Trophoblast cell (in vitro differentiated cells and primary cell): ENCODE results near the gene TBC1D19.

Source experiments
- DNase-seq, 2 donors: peaks; one replicate each; pipeline ENCODE4 v3.0.0-alpha.2; 2016
- H2AFZ ChIP-seq: 2 replicates; pipeline ENCODE4 v1.6.1; 2013; ENCODE audit warnings: low read length, moderate library complexity, mild to moderate bottlenecking; ENCODE audit not compliant: insufficient read depth, poor library complexity
- H2AK5ac ChIP-seq: 2 replicates; pipeline ENCODE4 v1.6.1; 2013; ENCODE audit warnings: mild to moderate bottlenecking, low read length
- H2BK120ac ChIP-seq: 2 replicates; pipeline ENCODE4 v1.6.1; 2013; ENCODE audit warnings: low read length, mild to moderate bottlenecking, moderate library complexity; ENCODE audit not compliant: insufficient read depth, poor library complexity
- H2BK12ac ChIP-seq: 2 replicates; pipeline ENCODE4 v1.6.1; 2013; ENCODE audit warnings: mild to moderate bottlenecking, low read length, moderate library complexity
- H2BK5ac ChIP-seq: 2 replicates; pipeline ENCODE4 v1.6.1; 2013; ENCODE audit warnings: low read length, low read depth, moderate library complexity, mild to moderate bottlenecking; ENCODE audit not compliant: poor library complexity
- H3K14ac ChIP-seq: 2 replicates; pipeline ENCODE4 v1.6.1; 2013; ENCODE audit warnings: mild to moderate bottlenecking, low read length
- H3K18ac ChIP-seq: 2 replicates; pipeline ENCODE4 v1.6.1; 2013; ENCODE audit warnings: mild to moderate bottlenecking, low read length
- H3K23ac ChIP-seq: 2 replicates; pipeline ENCODE4 v1.6.1; 2013; ENCODE audit warnings: low read length
- H3K27ac ChIP-seq: 2 replicates; pipeline ENCODE4 v1.5.1; 2013; ENCODE audit warnings: low read depth, mild to moderate bottlenecking, inconsistent platforms, low read length, moderate library complexity
- H3K27me3 ChIP-seq: 2 replicates; pipeline ENCODE4 v1.6.1; 2013; ENCODE audit warnings: inconsistent platforms, mild to moderate bottlenecking, low read length, moderate library complexity; ENCODE audit not compliant: insufficient read depth
- H3K36me3 ChIP-seq, 2 experiments: 1 replicate in 1 of 2; 2 replicates in 1 of 2; pipeline ENCODE4 v1.6.1; 2013; ENCODE audit warnings: low read length in 2 of 2, mild to moderate bottlenecking in 2 of 2, moderate library complexity in 1 of 2; ENCODE audit not compliant: insufficient read depth in 2 of 2, control insufficient read depth in 1 of 2
- H3K4ac ChIP-seq: 2 replicates; pipeline ENCODE4 v1.6.1; 2013; ENCODE audit warnings: low read depth, mild to moderate bottlenecking, low read length, moderate library complexity
- H3K4me1 ChIP-seq, 2 experiments: 1 replicate in 1 of 2; 2 replicates in 1 of 2; pipeline ENCODE4 v1.6.1; 2013; ENCODE audit warnings: low read length in 2 of 2, mild to moderate bottlenecking in 2 of 2, moderate library complexity in 1 of 2; ENCODE audit not compliant: insufficient read depth in 2 of 2, control insufficient read depth in 1 of 2
- H3K4me2 ChIP-seq: 2 replicates; pipeline ENCODE4 v1.6.1; 2013; ENCODE audit warnings: inconsistent platforms, mild to moderate bottlenecking, low read length, moderate library complexity
- H3K4me3 ChIP-seq: 2 replicates; pipeline ENCODE4 v1.5.1; 2013; ENCODE audit warnings: mild to moderate bottlenecking, low read depth, low read length, inconsistent platforms
- H3K79me1 ChIP-seq: one replicate; pipeline ENCODE4 v1.6.1; 2013; ENCODE audit warnings: low read length
- H3K79me2 ChIP-seq: 2 replicates; pipeline ENCODE4 v1.6.1; 2013; ENCODE audit warnings: low read length, mild to moderate bottlenecking; ENCODE audit not compliant: control insufficient read depth, insufficient read depth, poor library complexity
- H3K9ac ChIP-seq: 2 replicates; pipeline ENCODE4 v1.6.1; 2013; ENCODE audit warnings: mild to moderate bottlenecking, low read length
- H3K9me3 ChIP-seq: 2 replicates; pipeline ENCODE4 v1.6.1; 2013; ENCODE audit warnings: low read depth, mild to moderate bottlenecking, control low read depth, inconsistent platforms, low read length; ENCODE audit not compliant: insufficient read depth
- H4K12ac ChIP-seq: 2 replicates; pipeline ENCODE4 v1.6.1; 2013; ENCODE audit warnings: low read depth, mild to moderate bottlenecking, low read length, moderate library complexity
- H4K8ac ChIP-seq: 2 replicates; pipeline ENCODE4 v1.6.1; 2013; ENCODE audit warnings: low read depth, mild to moderate bottlenecking, low read length, moderate library complexity
- H4K91ac ChIP-seq: one replicate; pipeline ENCODE4 v1.6.1; 2013; ENCODE audit warnings: low read depth, mild to moderate bottlenecking, low read length, moderate library complexity
- WGBS: extraction: QIAGEN DNeasy Blood & Tissue Kit; methylation state at CpG from one replicate; pipeline ENCODE4 v1.1.7; 2013; ENCODE audit warnings: missing lambda C conversion rate; ENCODE audit not compliant: insufficient read length, insufficient coverage; ENCODE audit errors: extremely low coverage; 5-methylcytosine and 5-hydroxymethylcytosine counted together

TBC1D19 gene

DNA sequence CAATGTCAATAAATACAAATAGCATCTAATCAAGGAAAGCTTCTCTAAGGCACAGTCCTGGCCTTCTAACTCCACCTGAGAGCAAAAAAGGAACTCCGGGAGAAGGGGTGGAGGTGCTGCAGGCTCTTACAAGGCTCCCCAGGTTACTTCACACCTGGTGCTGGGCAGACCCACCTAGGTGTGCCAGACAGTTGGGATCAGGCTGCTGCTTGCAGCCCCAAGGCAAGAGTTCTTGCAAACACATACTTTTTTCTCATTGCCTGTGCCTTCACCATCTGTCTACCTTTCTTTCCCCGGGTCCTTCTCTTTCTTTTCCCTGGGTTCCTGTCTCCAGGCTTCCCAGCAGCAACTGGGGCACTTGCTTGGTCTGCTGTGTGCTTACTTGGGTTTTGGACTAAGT lies 195.3 kb downstream of the TBC1D19 start:
- H3K4me2 ChIP-seq: no peak overlapping the region
- peaks cover 0 to 2% of the 10 kb centered on the region in 2 experiments for H3K4me1 ChIP-seq
- H2BK5ac ChIP-seq: no peak overlapping the region
- no peak overlapping the region for H3K14ac ChIP-seq
- H4K12ac ChIP-seq: no peak overlapping the region
- no peaks in the 10 kb centered on the region for H3K79me2 ChIP-seq
- H3K4ac ChIP-seq: no peak overlapping the region
- H2AK5ac ChIP-seq: no peak overlapping the region
- no peak overlapping the region for H4K91ac ChIP-seq
- no peaks in the 10 kb centered on the region for H3K27me3 ChIP-seq
- H3K9ac ChIP-seq: no peak overlapping the region
- H2AFZ ChIP-seq: no peak overlapping the region
- H2BK120ac ChIP-seq: no peak overlapping the region
- no peaks in the 10 kb centered on the region for H3K36me3 ChIP-seq
- no peak overlapping the region for H3K23ac ChIP-seq
- no peak for DNase-seq
- H3K18ac ChIP-seq: no peak overlapping the region
- no peak overlapping the region for H3K4me3 ChIP-seq
- H2BK12ac ChIP-seq: no peak overlapping the region
- no peak overlapping the region for H3K27ac ChIP-seq
- H4K8ac ChIP-seq: no peak overlapping the region
- no peaks in the 10 kb centered on the region for H3K9me3 ChIP-seq
- no peaks in the 10 kb centered on the region for H3K79me1 ChIP-seq
- WGBS: no CpG with 5 or more reads among the region's 2 CpGs

DNA sequence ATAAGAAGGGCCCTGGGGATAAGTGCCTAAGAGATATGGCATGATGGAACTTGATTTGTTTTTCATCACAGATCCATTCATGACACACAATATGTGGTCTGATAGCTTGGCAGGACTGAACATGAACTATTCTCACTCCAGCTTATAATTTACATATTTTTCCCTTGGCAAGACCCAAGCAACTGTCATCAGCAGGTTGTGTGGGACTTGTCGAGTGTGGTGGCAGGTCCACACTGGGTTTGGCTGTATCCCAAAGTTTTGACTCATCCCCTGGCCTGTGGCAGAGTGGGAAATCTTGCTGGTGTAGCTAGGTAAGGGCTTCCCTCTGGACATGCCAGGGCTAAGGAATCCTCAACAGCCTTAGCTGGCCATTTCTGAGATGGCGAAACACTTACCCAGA lies 195.8 kb downstream of the TBC1D19 start:
- H3K36me3 ChIP-seq: no peaks in the 10 kb centered on the region
- no peak overlapping the region for H2AFZ ChIP-seq
- no peak overlapping the region for H3K4ac ChIP-seq
- H4K91ac ChIP-seq: no peak overlapping the region
- peaks cover 0 to 2% of the 10 kb centered on the region in 2 experiments for H3K4me1 ChIP-seq
- no peaks in the 10 kb centered on the region for H3K79me1 ChIP-seq
- H4K8ac ChIP-seq: no peak overlapping the region
- H3K27ac ChIP-seq: no peak overlapping the region
- no peak overlapping the region for H3K9ac ChIP-seq
- H3K4me3 ChIP-seq: no peak overlapping the region
- no peaks in the 10 kb centered on the region for H3K79me2 ChIP-seq
- H3K4me2 ChIP-seq: no peak overlapping the region
- H2BK120ac ChIP-seq: no peak overlapping the region
- H3K27me3 ChIP-seq: no peaks in the 10 kb centered on the region
- H2AK5ac ChIP-seq: no peak overlapping the region
- no peaks in the 10 kb centered on the region for H3K9me3 ChIP-seq
- H3K18ac ChIP-seq: no peak overlapping the region
- no peak overlapping the region for H3K23ac ChIP-seq
- H2BK12ac ChIP-seq: no peak overlapping the region
- no peak for DNase-seq
- no peak overlapping the region for H4K12ac ChIP-seq
- H3K14ac ChIP-seq: no peak overlapping the region
- WGBS: no CpG with 5 or more reads among the region's 2 CpGs
- no peak overlapping the region for H2BK5ac ChIP-seq

- Histone ChIP-seq H3K27ac (no peak overlapping the region), H2BK12ac (no peak overlapping the region), H2BK120ac (no peak overlapping the region), H4K91ac (no peak overlapping the region), H3K36me3 (no peaks in the 10 kb centered on the region), H2BK5ac (no peak overlapping the region), H3K79me1 (no peaks in the 10 kb centered on the region), H2AK5ac (no peak overlapping the region), H3K9ac (no peak overlapping the region), H4K8ac (no peak overlapping the region), H3K4ac (no peak overlapping the region), H4K12ac (no peak overlapping the region), H3K18ac (no peak overlapping the region), H3K4me3 (no peak overlapping the region), H3K4me2 (no peak overlapping the region), H3K23ac (no peak overlapping the region), H3K9me3 (no peaks in the 10 kb centered on the region), H3K27me3 (no peaks in the 10 kb centered on the region), H2AFZ (no peak overlapping the region), H3K4me1 (peaks cover 0 to 2% of the 10 kb centered on the region in 2 experiments), H3K79me2 (no peaks in the 10 kb centered on the region), H3K14ac (no peak overlapping the region)
- no peak for DNase-seq
- no CpG with 5 or more reads among the region's 1 CpG for WGBS
Measured at GRCh38 chr4:26780539-26780938, 196.7 kb downstream of the TBC1D19 start.

DNA sequence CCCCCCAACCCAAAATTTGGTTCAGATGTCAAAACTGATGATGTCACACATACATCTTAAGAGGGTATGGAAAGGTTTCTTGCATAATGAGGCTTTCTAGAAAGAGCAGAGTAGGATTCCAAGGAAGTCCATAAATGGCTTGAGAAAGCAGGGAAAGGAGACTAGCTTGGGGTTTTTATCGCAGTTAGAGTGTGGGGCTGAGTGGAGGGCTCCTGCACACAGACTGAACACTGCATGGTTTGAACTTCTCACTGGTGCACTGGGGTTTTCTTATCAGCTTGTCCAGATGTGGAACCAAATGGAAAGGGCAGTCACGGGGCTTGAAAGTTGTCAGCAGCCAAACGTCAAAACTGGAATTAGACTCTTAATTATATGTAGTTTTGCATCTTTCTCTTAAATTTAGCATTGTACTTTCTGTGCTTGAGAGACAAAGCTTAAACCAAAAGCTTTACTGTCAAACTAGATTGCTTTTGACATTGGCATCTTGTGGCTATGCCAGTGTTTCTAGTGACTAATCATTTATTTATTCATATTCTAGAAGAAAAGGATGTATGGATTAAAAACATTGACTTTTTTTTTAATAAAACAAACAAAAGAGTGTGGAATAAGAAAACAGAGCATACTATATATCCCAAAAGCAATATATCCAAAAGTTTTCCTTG lies 198.4 kb downstream of the TBC1D19 start:
- Histone ChIP-seq H3K27ac (no peak overlapping the region), H4K12ac (no peak overlapping the region), H2AFZ (no peak overlapping the region), H3K23ac (no peak overlapping the region), H3K79me1 (no peaks in the 10 kb centered on the region), H2AK5ac (no peak overlapping the region), H3K4ac (no peak overlapping the region), H4K8ac (no peak overlapping the region), H3K4me2 (no peak overlapping the region), H3K9ac (no peak overlapping the region), H2BK120ac (no peak overlapping the region), H4K91ac (no peak overlapping the region), H3K27me3 (no peaks in the 10 kb centered on the region), H3K4me1 (peaks cover 0 to 2% of the 10 kb centered on the region in 2 experiments), H3K9me3 (no peaks in the 10 kb centered on the region), H2BK12ac (no peak overlapping the region), H3K14ac (no peak overlapping the region), H3K4me3 (no peak overlapping the region), H3K18ac (no peak overlapping the region), H3K79me2 (no peaks in the 10 kb centered on the region), H3K36me3 (no peaks in the 10 kb centered on the region), H2BK5ac (no peak overlapping the region)
- no CpG with 5 or more reads among the region's 3 CpGs for WGBS
- no peak for DNase-seq
